Measurements from ENCODE around the gene RNF19B.

DNA sequence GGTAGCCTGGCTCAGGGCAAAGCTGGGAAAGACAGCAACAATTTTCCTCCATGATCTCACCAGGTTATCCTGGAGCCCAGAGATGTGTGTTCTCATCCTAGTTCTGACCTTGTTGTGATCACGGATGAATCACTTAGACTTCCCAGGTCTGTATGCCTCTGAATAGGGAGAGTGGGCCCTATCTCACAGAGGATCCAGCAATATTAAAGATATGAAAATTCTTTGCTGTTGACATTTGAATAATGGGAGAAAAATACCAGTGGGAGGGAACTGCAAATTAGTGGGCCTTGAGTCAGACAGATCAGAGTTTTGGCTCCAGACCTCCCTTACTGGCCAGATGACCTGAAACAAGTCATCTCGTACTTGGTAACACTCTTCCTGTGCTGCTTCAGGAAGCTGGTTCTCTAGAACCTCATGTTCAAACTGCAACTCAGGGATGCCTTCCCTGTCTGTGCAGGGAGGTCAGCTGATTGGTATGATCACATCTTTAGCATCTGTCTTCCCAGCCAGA is 32.8 kb upstream of the RNF19B start:
- TF ChIP-seq, protein P1, sequence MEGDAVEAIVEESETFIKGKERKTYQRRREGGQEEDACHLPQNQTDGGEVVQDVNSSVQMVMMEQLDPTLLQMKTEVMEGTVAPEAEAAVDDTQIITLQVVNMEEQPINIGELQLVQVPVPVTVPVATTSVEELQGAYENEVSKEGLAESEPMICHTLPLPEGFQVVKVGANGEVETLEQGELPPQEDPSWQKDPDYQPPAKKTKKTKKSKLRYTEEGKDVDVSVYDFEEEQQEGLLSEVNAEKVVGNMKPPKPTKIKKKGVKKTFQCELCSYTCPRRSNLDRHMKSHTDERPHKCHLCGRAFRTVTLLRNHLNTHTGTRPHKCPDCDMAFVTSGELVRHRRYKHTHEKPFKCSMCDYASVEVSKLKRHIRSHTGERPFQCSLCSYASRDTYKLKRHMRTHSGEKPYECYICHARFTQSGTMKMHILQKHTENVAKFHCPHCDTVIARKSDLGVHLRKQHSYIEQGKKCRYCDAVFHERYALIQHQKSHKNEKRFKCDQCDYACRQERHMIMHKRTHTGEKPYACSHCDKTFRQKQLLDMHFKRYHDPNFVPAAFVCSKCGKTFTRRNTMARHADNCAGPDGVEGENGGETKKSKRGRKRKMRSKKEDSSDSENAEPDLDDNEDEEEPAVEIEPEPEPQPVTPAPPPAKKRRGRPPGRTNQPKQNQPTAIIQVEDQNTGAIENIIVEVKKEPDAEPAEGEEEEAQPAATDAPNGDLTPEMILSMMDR (IDR thresholded peaks at IDR 0.05): no peak
- TF ChIP-seq POLR2A (IDR thresholded peaks at IDR 0.05): no peak
